ENCODE measurements around the gene EIF1AD.
"Not testable (repeated sequence)": the region's sequence is repeated elsewhere in the genome, so short reads cannot be mapped to it uniquely, and the experiment has no call there.

Gene EIF1AD, protein sequence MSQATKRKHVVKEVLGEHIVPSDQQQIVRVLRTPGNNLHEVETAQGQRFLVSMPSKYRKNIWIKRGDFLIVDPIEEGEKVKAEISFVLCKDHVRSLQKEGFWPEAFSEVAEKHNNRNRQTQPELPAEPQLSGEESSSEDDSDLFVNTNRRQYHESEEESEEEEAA
- total RNA-seq = 54.6 to 77.0 reads per million in 2 donors

DNA sequence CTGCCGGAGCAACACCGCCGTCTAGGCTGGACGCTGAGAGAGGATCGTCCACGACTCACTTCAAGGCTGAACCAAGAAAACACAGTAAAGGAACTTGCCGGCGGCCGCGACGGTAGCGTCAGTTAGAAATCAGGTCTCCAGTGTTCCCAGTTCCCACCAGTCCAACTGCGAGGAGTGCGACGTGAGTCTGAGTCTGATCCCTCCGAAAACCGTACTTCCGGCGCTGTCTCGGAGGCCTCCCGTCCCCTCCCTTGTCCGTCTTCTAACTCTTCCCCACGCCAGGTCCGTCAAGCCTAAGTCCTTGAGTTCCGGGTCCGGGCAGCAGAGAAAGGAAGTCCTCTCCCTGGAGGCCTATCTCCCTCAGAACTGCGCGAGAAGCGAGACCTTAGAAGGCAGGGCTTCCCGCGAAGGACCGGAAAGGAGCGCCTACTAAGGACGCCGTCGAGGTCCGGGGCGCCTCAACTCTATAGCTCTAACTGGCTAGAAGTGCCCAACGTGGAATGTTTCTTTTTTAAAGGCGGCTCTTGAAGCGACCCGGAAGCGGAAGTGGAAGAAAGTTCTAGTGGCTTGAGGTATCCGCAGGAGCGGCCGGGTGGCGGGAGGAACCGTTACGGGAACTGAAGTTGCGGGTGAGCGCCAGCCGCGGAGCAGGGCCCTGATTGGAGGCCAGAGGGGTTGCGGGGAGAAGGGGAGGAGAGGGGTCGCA lies at the start of gene EIF1AD, which contains the start of gene BANF1:
Gene EIF1AD (minus strand): TSS at position 216 of the 706 bp plus-strand sequence. CDS start 1,768 bp downstream, outside the sequence.
Gene BANF1 (plus strand): TSS at position 562 of the 706 bp plus-strand sequence. CDS start 748 bp downstream, outside the sequence.
- peak; percentile 64 to 99 (median 88) for DNase-seq

DNA sequence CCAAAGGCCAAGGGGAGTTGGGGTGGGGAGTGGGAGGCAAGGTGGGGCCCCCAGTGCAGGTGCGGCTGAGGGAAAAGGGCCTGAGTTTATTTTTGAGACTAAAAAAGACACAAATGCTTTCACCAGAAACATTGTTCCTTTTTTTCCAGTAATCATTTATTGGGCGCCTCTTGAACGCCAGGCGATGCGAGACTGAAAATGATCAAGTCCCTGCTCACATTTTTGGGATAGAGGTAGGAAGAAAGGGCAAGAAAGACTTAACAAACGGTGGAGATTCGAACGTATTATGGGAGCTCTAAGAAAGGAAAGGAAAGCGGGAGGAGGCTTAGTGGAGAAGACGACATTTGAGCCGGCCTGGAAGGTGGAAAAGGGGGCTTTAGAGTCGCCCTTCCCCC lies 49.4 kb upstream of the EIF1AD start:
- no peak for DNase-seq

DNA sequence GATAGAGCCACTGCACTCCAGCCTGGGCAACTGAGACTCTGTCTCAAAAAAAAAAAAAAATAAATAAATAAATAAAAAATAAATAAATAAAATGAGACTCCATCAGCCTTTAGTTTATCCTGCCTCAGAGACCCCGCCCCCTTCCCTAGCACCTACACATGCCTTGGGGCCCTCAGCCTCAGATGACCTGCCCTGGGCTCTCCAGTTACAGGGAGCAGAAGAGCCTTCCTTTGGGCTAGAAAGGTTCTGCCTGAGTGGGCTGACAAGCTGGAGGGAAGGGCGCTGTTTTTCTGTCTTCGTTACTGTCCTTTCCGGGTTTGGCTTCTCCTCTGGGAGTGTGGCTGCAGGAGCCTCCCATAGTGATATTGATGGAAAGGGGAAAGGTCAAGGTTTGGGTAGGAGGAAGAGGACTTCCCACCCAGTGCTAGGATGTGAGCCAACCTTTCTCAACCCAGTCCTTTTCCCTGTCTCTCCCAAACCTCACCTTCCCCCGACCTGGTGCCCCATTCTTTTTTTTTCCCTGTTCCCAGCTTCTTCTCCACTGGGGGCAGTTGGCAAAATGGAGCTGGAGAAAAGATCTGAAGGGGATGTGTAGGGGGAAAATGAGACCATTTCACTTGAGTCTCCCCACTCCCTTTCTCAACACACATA lies 48.7 kb upstream of the EIF1AD start:
- no peak for DNase-seq

DNA sequence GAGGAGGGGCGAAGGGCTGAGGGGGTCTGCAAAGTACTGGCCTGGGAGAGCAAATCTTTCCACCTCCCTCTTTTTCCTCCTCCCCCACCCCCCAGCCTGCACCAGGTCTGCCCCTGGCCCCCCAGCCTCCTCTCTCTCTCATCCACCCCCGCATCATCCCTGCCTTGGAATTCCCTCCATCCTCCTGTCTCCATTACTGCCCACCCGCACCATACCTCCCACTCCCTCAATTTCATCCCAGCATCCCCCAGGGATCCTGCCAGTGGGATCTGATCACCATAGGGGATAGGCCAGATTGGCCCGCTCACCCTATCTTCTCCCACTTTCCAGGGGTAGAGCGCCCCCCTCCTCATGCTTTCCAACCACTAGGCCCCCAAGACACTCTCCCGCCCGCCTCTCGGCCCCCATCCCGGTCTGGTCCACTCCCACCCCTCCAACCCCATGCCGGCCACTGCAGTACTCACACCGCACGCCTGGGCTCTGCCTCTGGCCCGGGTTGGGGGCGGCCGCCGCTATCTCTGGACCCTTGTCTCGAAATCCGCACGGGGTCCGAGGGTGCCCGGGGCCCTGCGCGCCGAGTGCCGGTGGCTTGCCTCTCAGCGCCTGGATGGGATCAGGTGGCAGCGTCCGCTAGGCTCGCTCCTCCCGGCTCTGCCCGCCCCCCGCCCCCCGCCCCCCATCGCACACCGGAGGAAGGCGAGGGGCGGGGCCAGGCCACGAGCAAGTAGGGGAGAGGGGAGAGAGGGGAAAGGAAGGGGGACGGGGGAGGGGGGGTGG lies 46.8 kb upstream of the EIF1AD start, which contains the start of gene GAL3ST3:
Gene GAL3ST3 (minus strand): TSS at position 615 of the 777 bp plus-strand sequence. CDS start 3,746 bp downstream, outside the sequence.
- no peak for DNase-seq

DNA sequence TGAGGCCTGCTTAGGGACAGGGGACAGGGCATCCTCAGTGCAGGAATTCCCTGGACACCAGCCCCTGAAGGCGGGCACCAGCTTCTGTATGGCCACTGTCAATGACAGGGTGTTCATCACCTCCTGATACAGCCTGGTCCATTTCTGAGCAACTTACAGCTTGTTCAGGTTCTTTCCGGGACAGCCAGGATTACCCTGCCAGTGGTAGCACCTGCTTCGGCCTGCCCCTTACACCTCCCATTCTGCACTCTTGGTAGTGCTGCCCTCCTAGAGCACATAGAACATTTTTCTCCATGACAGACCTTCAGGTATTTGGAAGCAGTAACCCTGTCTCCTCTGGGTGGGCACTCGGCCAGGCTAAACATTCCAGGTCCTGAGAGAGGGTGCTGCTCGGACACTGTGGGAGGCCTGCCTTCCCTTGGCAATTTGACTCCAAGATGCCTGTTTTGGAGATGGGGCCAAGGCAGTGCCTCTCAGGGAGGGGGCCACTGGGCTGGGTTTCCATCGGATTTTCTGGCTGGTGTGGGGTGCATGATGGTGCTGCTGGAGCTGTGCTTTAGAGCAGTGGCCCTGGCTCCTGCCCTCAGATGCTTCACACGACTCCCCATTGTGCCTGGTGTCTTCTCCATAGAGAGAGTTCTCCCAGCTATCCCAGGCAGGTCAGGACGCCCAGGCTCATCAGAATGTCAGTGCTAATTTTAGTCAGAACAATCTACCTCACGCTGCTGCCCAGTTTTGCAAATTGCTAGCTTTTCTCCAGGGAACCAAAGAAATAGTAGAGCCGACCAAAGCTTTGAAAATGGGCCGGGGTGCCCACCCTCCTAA lies 45.8 kb upstream of the EIF1AD start:
- DNase-seq = no peak

DNA sequence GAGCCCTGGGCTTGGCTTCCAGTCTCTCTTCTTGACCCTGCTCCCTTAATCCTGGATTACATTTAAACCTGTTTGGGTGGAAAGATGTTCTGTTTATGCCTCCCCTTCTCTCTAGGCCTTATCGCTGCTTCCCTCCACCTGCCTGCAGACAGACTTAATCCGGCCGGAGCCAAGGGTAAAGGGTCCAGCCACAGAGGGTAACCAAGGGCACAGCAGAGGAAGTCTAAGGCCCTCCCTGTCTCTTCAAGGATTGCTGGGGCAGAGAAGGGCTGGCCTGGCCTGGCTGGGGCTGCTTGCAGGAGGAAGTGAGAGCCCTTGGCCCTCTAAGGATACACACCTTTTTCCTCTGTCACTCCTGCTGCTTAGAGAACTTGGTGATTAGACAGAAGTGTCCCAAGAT lies 44.9 kb upstream of the EIF1AD start:
- DNase-seq = no peak

DNA sequence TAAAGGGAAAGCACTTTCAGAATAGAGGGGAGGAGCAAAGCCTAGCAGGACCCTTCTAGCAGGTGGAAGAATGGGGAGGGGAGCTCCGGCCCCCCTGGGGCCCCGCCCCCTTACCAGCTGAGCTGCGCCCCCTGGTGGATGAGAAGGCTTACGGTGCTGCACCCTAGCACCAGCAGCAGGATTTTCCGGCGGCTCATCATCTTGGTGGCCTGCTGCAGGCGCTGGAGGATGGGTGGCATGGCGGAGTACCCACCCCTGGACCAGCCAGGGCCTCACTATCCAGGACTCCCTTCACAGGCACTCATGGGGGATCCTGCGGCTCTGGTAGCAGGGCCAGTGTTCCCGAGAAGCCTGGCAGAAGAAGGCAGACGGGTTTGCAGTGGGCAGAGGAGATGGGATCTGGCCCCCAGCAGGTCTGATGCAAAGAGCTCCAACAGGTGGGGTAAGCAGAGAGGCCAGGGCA lies 43.3 kb upstream of the EIF1AD start:
- DNase-seq = peak; percentile 66 to 83 (median 74)

DNA sequence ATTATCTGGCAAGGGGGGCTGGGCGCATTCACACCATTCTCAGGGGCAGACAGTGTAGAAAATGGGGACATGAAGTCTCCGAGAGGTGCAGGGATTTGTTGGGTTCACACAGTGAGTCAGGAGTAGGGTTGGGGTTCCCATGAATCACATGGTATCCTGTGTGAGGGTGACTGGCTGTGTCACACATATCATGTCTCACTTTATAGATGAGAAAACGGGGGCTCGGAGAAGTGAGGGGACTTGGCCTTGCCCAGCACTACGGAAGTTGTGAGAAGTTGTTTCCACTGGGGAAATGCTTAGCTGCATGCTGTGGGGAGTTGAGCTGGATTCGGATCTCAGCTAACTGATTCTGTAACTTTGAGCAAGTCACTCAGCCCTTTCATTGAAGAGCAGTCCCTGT lies 42.8 kb upstream of the EIF1AD start:
- DNase-seq = no peak

DNA sequence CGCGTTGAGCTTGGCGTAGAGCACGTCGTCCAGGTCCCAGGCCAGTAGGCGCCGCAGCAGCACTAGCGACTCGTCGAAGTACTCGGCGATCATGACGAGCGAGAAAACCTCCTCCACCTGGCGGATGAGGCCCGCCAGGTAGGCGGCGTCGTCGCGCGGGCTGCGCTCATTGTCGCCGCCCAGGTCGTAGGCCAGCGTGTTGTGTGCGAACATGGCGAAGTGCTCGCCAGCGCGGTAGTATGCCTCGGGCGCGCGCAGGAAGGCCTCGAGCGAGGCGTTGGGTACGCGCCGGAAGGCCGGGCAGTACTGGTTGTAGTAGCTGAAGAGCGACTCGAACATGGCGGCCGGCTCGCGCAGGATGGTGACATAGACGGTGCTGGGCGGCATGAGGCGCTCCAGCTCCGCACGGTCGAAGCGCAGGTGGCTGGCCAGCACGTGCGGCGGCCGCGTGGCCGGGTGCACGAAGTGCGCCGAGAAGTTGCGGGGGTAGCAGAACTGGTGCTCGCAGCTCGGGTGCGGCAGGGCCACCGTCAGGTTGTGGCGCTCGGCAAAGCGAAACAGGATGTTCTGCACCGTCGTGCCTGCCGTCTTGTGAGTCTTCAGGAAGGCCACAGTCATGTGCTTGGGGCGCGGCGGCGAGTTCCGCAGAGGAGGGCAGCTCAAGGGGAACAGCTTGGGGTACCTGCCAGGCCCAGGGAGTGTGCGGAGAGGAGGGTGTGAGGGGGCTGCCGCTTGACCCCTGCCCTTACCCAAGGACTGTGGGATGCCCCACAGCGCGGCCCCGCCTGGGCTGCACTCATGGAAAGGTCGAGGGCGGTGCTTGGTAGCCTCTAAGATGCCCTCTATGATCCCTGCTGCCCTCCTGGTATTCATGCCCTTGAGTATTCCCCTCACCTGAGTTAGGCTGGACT lies 41.3 kb upstream of the EIF1AD start:
- no peak for DNase-seq

DNA sequence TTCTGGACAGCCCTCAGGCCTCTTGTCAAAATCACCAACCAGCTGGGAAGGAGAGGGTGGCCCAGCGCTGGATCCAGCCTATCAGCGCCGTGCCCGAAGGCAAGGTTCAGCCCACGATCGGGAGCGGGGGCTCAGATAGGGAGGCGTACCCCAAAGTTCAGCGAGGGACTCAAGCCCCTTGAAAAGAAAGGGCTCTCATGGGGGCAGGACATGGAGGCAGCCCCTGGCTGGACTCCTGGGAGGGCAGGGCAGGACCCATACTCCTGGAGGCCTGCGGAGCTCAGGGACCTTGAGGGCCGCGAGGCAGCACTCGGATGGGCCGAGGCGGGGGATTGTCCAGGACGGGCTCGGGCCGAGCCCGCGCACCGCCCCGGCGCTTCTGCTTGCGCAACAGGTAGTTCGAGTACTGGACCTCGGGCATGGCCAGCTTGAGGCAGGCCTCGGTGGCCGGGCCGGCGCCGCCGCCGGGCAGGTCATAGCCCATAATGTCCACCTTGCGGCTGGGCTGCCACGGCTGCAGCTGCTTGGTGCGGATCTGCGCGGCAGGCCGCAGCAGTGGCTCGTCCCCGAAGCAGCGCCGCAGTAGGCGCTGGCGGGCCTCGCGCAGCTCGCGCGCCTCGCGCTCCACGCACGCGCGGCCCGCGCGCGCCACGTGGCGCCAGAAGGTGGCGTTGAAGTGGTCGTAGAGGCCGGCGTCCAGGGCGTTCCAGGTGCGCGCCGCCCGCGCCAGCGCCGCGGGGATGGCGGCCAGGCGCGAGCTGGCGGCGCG lies 40.5 kb upstream of the EIF1AD start:
- no peak for DNase-seq

DNA sequence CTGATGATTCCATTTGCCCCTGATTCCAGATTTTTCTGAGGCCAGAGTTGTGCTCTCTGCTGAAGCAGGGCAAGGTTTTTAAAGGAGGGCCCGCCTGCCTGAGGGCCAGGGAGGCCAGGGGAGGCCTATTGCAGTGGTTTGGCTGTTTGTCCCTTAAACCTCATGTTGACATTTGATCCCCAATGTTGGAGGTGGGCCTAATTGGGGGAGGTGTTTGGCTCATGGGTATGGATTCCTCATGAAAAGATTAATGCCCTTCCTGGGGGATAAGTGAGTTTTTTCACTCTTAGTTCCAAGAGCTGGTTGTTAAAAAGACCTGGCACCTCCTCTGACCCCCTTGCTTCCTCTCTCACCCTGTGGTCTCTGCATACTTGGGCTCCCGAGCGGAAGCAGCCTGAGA lies 37.8 kb upstream of the EIF1AD start:
- DNase-seq = no peak

DNA sequence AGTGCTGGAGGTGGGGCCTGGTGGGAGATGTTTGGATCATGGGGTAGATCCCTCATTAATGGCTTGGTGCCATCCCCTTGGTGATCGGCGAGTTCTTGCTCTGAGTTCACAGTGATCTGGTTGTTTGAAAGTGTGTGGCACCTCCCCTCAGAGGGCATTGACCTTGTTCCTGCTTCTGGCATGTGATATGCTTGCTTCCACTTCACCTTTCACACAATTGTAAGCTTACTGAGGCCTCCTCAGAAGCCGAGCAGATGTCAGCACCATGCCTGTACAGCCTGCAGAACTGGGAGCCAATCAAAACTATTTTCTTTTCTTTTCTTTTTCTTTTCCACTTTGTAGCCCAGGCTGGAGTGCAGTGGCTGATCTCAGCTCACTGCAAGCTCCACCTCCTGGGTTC lies 35.4 kb upstream of the EIF1AD start:
- no peak for DNase-seq

DNA sequence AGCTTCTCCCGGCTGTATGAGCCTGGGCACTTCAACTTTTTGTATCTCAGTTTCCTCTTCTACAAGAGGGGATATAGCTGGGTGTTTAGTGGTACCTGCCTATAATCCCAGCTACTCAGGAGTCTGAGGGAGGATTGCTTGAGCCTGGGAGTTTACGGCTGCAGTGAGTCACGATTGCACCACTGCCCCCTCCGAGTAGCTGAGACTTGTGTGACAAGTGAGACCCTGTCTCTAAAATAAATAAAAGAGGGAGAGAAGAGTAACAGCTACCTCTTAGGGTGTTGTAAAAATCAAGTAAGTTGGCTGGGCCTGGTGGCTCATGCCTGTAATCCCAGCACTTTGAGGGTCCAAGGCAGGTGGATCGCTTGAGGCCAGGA lies 34.4 kb upstream of the EIF1AD start:
- no peak for DNase-seq

DNA sequence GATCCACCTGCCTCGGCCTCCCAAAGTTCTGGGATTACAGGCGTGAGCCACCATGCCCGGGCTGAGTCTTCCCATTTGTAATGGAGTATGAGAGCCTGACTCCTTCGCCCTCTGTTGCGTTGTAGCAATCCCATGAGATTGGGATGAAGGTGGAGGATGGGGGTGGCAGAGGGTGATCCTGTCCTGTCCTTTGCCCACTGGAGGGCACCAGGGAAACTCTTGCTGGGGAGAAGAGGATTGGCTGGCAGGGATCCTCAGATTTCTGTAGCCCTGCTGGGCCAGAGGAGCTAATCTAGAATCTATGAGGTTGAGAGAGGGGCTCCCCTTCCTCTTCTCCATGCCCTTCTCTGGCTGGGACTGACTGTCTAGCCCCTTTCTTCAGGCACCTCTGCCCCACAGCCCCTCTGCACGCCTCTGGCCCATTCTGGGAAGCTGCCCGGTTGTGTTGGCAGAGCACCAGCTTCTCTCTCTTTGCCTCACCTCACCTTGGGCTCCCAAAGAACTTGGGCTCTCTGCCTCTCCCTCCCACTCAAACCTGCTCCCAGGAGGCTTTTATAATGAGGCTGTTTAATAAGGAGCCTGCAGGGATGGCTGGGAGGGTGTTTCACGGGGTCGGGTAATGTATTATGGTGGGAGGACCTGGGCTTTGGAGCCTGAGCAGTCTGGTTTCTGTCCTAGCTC lies 33.8 kb upstream of the EIF1AD start:
- DNase-seq = no peak

DNA sequence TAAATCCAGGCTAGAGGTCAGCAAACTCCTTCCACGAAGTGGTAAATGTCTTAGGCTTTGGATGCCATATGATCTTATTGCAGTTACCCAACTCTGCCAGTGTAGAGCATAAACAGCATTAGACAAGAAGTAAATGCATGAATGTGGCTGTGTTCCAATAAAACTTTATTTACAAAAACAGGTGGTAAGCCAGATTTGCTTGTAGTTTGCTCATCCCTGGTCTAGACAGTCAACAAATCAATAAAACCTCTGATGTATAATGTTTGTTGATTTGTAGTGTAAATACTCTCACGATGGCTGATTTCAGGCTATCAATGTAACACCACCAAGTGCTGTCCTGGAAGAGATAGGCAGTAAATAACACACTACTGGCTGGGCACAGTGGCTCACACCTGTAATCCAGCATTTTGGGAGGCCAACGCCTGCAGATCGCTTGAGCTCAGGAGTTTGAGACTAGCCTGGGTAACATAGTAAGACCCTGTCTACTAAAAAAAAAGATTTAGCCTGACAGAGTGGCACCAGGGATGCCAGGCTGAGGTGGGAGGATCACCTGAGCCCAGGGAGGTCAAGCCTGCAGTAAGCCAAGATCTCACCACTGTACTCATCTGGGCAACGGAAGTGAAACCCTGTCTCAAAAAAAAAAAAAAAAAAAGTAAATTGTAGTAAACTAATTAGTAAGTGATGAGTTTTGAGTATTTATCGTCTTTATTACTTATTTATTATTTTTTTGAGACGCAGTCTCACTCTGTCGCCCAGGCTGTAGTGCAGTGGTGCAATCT lies 31.2 kb upstream of the EIF1AD start:
- DNase-seq = no peak

DNA sequence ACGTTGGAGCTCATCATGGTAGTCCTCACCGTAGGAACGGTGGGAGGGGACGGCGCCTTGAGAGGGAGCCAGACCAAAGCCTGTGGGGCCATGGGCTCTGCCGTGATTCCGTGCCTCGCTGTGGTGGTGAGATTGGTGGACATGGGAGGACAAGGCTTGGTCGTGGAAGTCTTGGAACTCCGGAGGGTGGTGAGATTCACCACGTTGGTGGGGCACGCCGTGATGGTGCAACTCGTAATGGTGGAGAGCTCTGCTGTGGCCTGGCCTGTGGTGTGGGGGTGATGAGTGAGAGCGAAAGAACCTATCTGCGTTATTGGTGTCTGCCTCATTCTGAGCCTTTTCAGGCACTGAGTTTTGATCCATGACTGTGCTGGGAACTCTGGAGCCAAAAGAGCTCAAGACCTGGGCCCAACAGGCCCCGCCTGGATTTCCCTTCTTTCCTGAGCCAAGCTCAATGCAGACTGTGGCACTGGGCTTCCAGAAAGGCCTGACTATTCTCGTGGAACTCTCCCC lies 24.1 kb upstream of the EIF1AD start, which contains the start of gene CATSPER1:
Gene CATSPER1 (minus strand): TSS at position 463 of the 513 bp plus-strand sequence. CDS start 100 bp downstream, at position 363.
- no peak for DNase-seq

DNA sequence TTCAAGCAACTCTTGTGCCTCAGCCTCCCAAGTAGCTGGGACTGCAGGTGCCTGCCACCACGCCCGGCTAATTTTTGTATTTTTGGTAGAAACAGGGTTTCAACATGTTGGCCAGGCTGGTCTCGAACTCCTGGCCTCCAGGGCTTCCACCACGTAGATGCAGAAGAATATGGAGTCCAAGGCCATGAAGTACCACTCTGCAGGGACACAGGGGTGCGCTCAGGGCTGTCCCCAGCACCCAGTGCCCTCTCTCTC lies 21.2 kb upstream of the EIF1AD start:
- DNase-seq = not testable (repeated sequence)

DNA sequence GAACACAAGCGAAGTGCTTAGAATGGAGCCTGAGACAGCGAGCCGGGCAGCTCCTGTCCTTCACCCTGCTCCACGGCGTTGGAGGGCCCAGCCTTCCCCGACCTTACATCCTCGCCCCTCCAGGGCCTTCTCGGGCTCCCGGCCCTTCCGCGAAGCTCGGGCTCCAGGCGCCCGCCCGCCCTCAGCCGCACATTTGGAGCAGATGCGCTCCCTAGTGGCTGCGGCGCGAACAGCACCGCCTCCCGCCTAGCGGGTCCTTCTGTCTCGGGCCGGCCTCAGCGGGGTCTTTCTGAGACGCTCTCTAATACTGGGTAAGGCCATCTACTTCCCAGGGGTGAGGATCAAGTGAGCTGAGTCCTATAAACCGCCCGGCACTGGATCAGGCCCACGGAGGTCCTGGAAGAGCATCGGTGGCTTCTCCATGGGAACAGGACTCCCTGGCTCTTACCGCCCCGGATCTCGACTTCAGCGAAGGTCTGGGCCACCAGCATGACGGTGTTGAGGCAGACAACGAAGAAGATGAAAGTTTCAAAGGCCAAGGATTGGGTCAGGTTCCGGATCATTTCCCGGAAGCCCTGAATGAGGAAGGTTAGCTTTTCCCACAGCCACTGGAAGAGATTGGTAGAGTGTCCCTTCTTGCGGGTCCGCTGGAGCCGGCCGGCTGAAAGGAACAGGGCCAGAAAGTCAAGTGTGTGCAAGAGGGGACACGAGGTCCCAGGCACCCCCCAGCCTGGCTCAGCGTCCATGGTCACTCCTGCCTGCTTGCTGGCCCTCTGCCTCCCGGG lies 20.6 kb upstream of the EIF1AD start:
- peak; percentile 49 to 78 (median 66) for DNase-seq
